DMS 273 treated with DMSO at 0.1 percent for 48 hours (cell line): ENCODE measurements around the gene NTMT1.
A peak's percentile ranks its signal among the peaks of the same experiment; 100 is the strongest.
"Not testable (repeated sequence)": the region's sequence is repeated elsewhere in the genome, so short reads cannot be mapped to it uniquely, and the experiment has no call there.

Experiments used
- DNase-seq: peaks from one replicate; lab custom pipeline; 2025; lab: John Stamatoyannopoulos, UW

Gene NTMT1

DNA sequence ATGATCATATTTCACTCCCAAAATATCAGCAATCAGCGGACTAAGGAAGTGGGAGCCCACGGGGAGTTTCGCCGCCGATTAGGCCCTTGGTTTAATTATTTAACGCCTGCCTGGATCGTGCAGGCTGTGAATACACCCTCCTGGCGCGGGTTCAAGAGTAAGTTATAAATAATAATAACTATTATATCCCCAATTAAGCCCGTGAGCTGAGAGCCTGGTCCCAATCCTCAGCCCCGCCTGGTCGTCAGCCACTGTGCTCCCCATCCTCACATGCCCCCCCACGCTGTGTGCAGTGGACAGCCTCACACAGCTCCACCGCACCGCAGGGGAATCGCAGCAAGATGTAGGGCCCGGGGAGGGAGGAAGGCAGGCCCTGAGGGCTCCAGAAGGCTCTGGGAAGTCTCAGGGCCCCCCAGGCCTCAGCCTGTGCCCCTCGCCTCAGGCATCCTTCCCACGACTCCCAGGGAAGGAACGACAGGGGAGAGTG is 28.6 kb downstream of the NTMT1 start:
- DNase-seq: no peak

DNA sequence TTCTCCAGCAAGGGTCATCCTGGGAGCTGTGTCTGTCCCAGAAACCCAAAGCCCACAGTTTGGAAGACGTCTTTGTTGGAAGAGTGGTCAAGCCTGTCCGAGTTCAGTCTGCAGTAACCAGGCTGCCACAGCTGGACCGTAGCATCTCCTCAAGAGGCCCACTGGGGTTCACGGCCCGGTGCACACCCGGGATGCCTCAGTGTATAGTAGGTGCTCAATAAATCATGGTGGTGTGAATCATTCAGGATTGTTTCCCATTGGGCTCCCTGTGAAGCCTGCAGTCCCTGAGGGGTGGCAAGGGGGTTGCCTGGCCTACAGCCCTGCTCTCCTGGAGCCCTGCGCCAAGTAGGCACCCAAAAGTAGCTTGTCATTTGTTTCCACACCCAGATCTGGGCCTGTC is 29.2 kb downstream of the NTMT1 start:
- DNase-seq: no peak

DNA sequence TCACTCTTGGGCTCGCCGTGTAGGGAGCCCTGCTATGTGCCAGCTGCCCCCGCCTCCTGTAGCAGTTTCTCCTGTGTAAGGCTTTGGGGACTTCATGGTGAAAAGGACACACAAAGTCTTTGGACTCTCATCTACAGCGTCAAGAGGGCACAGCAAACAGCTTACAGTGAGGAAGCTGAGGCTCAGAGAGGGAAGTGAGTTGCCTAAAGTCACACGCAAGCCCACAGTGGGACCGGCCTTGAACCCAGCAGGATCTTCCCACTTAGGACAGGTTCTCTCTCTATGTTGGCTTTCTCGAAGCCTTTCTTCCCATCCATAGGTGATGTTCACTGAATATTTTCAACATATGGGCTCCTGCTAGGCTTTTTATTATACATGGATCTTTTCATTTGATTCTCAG is 29.7 kb downstream of the NTMT1 start:
- no peak for DNase-seq

DNA sequence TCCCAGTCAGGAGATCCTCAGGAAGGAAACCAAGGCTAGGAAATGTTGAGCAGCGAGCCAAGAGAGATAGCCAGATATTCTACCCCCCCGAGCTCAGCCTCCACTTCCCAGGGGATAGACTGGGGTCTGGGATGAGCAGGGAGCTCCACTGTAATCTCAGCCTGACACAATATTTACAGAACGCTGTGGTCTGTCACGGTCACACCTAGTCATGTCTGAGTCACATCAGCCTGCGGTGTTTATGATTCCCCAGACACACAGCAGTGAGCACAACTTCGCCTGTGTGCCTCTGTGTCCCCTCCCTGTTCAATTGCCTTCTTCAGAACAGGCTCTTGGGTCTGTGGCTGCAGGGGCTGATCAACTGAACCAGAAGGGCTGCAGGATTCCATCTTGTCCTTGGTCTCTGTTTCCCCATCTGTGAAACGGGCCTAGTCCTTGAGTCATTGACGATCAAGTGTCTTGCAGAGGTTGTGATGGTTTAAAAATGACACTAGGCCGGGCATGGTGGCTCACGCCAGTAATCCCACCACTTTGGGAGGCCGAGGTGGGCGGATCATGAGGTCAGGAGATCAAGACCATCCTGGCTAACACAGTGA is 30.9 kb downstream of the NTMT1 start:
- no peak for DNase-seq

DNA sequence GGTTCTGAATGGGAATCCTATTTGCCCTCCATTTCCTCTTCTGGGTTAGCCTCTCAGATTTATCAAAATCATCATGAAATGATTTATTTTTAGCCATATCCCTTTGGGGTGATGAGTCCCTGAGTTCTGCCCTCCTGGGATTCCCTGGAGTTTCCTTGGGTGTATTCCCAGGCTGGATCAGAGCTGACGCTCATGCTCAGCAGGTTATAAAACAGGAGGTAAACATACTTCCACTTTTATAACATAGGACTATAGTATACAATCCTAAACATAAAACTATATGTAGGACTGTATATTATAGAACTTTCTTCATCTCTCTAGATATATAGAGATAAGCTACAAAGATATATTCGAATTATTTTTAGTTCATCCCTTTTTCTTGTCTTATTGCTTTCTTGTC is 35.1 kb downstream of the NTMT1 start:
- DNase-seq: no peak

DNA sequence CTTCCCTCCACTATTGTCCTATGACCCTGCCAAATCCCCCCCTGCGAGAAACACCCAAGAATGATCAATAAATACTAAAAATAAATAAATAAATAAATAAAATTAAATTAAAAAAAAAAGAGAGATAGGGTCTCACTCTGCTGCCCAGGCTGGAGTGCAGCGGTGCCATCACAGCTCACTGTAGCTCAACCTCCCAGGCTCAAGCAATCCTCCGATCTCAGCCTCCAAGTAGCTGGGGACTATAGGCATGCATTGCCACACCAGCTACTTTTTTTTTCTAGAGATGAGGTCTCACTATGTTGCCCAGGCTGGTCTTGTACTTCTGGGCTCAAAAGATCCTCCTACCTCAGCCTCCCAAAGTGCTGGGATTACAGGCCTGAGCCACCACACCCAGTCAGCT is 36.3 kb downstream of the NTMT1 start:
- not testable (repeated sequence) for DNase-seq

DNA sequence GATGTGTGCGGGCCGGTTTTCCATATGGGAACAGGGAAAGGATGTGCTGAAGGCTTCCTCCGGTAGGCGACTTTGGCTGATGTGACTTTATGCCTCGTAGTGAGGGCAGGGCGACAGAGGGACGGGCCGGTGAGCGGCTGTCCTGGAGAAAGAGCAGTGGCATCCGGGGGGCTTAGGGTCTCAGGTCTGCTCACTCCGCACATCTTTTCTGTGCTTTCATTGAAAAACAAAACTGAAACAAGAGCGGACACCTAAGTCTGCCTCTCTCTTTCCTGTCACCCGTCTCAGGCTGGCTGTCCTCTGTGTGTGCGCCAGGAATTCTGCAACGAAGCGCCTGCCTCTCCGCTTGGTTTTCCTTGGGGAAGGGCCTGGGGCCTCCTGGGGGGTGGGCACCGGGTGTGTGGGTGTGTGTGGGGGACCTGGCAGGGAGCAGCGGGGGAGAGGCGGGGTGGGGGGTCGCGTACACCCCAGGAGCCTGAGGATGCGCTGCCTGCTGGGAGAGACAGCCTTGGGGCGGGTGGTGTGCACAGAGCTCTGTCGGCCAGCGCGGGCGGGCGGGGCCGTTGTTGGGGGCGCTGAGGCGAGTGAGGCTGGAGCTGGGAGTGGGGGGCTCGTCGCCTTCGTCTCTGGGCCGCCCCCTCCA is 38.9 kb downstream of the NTMT1 start:
- no peak for DNase-seq

DNA sequence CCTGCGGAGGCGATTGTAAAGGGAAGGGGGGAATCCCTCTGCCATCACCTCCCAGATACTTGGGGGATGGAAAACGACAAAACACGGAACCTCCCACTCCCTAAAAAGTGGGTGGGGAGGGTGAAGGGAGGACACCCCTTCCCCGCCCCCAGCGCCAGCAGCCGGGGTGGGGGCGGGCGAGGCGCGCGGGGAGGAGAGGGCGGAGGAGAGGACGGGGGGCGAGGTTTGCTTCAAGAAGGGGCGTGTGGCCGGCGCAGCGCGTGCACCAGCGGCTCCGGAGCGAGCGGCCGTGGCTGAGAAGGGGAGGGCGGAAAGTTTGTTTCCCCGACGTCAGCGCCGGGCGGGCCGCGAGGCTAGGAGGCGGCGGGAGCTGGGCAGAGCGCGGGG is 39.4 kb downstream of the NTMT1 start, which contains the start of gene PRRX2:
Gene PRRX2, plus strand, starts transcription at position 259 of the 387 bp plus-strand sequence. CDS start 221 bp downstream, outside the sequence.
- no peak for DNase-seq

DNA sequence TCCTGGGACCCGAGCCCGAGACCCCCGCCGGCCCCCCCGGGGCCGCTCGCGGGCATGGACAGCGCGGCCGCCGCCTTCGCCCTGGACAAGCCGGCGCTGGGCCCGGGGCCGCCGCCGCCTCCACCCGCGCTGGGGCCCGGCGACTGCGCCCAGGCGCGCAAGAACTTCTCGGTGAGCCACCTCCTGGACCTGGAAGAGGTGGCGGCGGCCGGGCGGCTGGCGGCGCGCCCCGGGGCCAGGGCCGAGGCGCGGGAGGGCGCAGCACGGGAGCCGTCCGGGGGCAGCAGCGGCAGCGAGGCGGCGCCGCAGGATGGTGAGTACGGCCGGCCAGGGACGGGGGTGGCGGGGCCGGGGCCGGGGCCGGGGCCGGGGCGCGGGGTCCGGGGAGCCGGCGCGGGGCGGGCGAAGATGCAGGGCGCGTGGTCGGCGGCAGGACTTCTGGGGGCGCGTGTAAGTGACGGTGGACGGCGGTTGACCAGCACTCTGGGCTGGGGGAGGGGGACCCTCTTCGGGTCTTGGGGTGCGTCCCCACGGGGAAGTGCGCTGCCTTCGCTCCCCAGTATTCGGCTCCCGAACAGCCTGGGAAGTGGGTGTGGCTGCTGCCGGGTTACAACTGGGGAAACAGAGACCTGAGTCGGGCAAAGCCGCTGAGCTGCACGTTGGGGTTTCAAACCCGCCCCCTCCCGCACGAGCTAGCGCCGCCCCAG is 40.0 kb downstream of the NTMT1 start:
- no peak for DNase-seq

DNA sequence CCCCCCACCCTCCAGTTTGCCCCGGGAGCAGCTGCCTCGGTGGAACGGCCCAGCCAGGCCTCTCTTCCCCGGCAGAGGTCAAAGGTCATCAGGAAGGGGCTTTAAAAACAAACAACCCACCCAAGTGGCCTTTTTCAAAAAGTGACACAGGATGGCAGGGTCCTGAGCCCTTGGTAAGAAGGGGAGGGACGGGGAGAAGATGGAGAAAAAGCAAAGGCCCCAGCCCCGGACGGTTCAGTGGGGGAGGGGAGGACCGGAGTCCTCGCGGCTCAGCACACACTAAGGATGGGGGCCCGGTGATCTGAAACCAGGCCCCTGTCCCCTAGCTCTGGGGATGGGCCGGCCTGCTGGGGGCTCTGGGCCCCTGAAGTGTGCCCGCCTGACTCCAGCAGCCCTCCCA is 40.6 kb downstream of the NTMT1 start:
- DNase-seq: no peak

DNA sequence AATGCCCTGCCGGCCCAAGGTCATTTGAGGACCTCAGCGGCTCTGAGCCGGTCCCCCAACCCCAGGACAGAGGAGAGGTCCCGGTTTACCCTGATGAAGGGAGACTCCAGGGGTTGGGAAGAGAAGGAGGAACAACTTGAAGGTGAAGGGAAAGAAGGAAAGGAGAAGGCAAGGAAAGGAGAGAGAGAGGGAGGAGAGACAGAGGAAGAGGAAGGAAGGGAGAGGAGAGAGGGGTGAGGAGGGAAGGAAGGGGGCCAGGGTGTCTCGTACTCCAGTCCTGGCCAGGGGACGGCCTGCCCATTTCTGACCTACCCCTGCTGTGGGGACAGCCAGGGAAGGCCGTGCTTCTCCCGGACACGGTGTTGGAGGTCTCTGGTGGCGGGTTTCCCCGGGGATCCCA is 41.4 kb downstream of the NTMT1 start:
- DNase-seq: no peak

DNA sequence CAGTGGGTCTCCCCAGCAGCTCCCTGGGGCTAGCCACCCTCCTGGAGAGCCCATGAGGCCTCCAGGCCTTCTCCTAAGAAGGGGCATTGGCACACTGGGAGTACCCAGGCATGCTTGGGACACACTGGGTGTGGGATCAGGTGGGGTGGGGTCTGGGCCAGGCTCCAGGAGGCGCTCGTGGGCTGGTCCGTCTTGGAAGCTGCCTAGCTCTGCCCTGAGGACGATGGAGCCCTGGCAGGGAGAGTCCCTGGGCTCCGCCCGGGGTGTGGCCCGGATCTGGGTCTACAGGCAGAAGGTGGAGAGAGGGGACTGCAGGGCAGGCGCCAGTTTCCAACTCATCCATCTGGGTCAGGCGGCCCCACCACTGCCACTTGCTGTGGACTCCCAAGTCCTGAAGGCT is 41.9 kb downstream of the NTMT1 start:
- no peak for DNase-seq

DNA sequence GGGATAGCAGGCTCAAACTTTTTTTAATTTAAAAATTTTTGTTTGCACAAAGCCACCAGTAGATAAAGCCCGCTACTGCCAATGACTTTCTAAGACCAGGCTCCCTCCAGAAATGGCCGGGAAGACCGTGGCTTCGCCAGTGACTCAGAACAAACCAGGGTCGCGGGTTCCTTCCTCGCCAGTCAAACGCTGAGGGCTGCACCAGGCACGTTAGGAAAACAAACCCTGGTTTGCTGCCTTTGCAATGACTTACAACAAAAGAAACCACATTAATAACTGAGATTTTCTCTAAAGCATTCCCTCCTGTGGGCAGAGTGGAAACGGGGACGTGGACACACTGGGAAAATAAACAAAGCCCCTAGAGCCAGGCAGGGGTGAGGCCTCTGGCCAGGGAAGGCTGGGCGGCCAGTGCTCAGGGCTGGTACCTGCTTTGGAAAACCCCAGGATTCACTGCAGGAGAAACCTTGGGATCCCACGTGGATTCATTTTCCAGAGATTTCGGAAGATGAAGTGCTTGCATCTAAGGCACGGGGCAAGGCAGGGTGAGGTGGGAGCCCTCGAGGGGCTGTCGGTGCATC is 43.3 kb downstream of the NTMT1 start:
- no peak for DNase-seq

DNA sequence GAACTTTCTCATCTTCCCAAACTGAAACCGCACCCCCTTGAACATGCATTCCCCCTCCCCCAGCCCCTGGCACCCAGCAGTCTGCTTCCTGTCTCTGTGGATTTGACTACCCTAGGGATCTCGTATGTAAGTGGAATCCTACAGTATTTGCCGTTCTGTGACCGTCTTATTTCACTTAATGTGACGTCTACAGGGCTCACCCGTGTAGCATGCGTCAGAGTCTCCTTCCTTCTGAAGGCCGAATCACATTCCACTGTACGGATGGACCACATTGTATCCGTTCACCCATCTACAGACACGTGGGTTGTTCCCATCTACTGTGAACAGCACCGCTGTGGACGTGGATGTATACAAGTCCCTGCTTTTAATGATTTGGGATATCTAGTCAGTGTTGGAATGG is 44.0 kb downstream of the NTMT1 start:
- no peak for DNase-seq

DNA sequence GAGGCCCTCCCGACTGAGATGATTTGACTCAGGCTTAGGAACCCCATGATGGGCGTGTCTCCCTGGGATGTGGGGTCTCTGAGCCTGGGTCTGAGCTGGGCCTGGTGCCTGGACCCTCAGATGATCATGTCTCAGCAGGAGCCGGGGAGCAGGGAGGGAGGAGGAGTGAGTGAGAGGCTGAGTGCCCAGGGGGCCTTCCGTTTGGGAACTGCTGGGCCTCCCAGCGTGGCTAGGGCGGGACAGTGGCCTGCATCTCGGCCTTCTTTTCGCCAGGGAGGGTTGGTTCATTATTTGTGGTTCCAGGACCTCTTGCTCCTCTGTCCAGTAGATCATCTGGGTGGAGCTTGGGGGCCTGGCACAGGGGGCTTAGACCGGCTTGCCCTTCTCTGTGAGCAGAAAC is 45.1 kb downstream of the NTMT1 start:
- DNase-seq: no peak

DNA sequence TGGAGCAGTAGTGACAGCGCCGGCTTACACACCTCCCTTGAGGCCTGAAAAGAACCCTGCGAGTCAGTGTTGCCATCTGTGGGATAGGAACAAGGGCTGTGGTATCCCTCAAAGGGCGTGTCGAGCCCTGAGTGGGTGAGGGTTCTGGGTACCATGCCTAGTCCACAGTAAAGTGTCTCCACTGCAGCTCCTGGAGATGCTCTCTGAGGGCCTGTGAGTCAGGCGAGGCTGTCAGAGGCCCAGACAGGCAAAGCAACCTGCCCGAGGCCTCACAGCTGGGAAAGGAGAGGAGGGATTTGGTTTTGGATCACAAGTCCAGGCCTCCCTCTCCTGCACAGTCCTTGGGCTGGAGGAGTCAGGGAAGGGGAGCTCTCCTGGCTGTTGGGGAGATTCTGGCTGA is 45.6 kb downstream of the NTMT1 start:
- no peak for DNase-seq

DNA sequence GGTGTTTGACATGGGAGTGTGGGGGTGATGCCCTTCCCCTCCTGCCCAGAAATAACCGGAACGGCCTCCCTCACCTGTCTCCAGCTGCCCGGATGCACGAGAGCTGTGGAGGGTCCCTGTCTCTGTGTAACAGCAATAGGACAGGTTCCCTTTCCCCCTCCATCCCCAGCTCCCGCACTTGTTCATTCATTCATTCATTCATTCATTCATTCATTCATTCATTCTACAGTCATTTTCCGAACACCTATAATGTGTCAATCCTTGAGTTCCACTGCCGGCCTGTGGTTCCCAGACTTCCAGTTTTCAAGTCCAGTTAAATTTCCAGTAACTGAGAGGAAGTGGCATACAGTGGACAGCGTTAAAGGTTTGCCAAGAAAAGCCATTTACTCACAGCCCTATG is 46.7 kb downstream of the NTMT1 start:
- DNase-seq: no peak

DNA sequence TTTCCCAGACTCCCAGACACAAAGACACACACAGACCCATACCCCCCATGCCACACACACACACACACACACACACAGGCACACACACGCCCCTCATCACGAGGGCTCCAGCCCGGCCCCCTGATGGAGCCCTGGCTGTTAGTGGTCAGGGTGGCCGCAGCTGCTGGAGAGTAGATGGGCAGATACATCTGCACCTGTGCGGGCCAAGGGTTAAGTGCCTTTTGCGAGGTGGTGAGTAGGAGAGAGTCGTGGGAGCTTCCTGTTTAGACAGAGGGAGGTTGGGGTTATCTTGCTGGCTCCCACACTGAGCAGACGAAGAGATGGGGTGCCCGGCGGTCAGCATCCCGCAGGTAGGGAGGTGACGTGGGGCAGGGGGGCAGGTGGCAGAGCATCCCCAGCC is 47.6 kb downstream of the NTMT1 start:
- DNase-seq: no peak

DNA sequence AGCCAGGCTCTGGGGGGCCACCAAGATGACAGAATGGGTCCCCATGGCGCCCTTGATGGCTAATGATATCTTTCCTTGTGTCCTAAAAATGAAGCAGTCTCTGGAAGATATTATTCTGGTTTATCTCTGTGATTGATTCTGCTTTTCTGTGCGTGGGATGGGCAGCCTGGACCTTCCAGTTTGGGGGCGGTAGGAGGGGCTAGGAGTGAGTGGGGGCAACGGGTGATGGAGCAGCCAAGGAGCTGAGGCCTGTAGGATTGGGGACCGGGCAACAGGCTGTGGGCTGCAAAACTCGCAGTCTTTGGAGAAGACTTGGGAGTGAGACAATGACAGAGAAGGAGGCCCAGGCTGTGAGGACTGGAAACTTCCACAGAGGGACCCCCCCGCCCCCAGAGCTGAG is 48.3 kb downstream of the NTMT1 start:
- no peak for DNase-seq

DNA sequence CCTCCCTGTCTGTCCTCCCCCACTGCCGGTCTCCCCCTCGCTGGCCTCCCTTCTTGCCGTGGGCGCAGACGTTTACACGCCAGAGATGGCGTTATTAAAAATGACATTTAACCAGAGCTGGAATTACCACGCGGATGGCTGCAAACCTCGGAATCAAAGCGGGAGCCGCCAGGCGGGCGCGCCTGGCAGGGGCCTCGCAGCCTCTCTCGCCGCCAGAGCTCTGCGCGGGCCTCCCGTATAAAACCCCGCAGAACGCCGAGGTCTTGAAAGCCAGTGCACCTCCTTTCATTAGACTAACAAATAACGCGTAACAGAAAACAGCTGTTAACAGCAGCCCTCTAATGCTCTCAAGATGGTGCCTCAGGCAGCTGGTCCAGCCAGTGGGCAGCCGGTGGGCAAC is 49.7 kb downstream of the NTMT1 start:
- DNase-seq: no peak

DNA sequence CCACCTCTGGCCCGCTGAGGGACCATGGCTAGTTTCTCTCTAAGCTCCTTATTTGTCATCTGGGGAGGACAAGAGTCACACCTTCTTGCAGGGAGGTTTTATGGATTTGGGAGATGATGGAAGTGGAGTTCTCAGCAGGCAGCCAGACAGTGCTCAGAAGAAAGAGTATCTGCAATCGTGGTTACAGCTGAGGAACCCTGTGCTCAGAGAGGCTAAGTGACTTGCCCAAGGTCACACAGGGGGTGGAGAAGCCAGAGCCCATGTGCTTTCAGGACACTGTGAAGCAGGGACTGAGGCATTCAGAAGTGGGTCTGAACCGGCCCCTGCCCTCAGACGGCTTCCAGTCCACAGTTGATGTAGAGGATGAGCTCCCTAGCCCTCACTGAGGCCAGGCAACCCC is 50.3 kb downstream of the NTMT1 start:
- DNase-seq: no peak

DNA sequence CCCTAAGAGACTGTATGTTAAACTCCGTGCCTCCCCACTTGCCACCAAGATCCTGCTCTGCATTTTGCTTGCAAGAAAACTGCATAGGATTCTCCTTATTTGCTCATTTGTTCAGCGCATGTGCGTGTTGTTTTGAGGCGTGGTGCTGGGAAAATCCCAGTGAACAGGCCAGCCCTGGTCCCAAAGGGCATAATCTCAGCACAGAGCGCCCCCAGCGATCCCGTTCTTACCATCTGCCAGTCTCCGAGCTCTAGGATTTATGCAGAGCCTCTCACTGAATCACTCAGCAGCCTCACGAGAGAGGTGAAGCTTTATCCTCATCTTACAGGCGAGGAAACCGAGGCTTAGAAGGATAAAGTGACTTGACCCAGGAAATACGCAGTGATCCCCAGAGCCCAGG is 51.0 kb downstream of the NTMT1 start:
- peak; percentile 80 for DNase-seq

DNA sequence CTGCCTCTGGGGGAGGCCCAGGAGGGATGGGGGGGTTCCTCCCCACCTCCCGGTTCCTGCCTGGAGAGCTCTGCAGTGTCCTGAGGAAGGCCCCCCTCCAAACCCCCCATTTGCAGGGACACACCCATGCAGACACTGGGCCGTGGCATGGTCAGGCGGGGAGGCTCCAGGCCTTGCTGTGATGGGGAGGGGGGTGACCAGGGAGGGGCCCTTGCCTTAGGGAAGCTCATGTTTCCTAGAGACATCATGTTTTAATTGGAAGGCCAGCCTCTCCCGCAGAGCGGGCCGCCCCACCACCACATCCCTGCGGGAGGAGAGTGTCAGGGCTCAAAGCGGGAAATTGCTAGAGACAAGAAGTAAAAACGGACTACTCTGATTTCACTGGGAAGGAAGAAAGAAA is 51.5 kb downstream of the NTMT1 start:
- no peak for DNase-seq
